HG03457 (cell line): ENCODE measurements around the gene KIAA1586.

Source experiments
- ATAC-seq: cut with Tn5 transposase; IDR thresholded peaks from one replicate; pipeline ENCODE4 v1.9.1; 2021; ENCODE audit warnings: moderate number of reproducible peaks; ENCODE audit not compliant: unreplicated experiment

Gene KIAA1586

DNA sequence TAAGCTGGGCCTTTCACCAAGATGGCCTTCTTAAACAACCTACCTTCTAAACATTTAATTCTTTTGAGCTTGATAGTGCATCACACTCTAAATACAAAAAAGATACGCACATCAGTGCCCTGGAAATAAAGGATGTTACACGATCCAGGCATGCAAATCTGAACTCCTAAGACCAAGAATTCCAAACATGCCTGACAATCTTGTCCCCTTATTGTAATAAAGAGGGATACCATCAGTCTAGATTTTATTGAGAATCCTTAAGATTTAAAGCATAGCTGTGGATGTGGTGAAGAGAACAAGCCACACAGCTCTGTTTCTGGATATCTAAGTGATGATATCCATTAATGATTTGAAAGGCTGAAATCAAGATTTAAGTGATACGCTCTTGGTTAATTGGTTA lies 56.5 kb downstream of the KIAA1586 start:
- no peak for ATAC-seq

DNA sequence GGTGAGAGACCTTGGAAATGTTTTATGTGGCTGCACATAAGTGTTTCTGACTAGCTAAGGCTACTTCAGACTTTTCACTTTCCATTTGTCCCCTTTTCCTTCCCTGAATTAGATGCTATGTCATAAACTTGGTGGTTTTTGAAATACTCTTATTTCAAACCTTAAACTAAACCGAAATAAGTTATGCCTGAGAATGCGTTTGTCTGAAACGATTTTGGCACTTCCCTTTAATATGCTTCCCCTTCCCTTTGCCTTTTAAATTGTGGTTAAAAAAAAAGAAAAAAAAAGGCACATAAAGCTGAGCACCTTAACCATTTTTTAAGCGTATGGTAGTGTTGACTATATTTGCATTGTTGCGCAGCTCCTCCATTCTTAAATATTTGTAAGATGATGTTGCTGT lies 57.8 kb downstream of the KIAA1586 start:
- ATAC-seq = no peak
